Suppressor macrophage treated with lipopolysaccharide for 1 hour (primary cell): Measurements from ENCODE around the gene TUFM.
"Not testable (repeated sequence)": the region's sequence is repeated elsewhere in the genome, so short reads cannot be mapped to it uniquely, and the experiment has no call there.

Experiments used
- DNase-seq, 3 donors: peaks; one replicate each; pipeline ENCODE4 v3.0.0-alpha.2; 2020 to 2022

TUFM gene

GRCh38 chr16:28875134-28876018 is 29.2 kb upstream of the TUFM start:
- DNase-seq, result no peak

- DNase-seq, result no peak
Observed at GRCh38 chr16:28874406-28874805, 28.3 kb upstream of the TUFM start.

DNA sequence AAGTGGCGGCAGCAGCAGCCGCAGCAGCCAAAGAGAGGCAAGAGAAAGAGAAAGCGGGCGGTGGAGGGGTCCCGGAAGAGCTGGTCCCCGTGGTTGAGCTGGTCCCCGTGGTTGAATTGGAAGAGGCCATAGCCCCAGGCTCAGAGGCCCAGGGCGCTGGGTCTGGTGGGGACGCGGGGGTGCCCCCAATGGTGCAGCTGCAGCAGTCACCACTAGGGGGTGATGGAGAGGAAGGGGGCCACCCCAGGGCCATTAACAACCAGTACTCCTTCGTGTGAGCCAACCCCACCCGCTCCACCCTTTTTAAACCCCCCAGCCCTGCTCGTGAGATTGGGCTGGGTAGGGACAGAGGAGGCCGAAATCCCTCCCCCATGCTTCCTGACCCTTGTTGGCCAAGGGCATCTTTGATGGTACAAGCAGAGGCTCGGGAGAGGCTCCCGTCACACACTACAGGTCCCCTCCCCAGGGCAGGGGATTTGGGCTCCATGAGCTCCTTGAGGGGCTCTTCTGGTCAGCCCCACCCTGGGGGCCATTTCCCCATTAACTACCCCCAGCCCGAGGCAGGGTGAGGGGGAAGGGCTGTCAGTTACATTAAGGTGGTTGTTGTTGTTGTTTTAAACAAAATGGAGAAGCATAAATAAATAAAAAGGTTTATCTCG is 27.5 kb upstream of the TUFM start:
- peak; percentile 49 to 75 (median 55) for DNase-seq

DNA sequence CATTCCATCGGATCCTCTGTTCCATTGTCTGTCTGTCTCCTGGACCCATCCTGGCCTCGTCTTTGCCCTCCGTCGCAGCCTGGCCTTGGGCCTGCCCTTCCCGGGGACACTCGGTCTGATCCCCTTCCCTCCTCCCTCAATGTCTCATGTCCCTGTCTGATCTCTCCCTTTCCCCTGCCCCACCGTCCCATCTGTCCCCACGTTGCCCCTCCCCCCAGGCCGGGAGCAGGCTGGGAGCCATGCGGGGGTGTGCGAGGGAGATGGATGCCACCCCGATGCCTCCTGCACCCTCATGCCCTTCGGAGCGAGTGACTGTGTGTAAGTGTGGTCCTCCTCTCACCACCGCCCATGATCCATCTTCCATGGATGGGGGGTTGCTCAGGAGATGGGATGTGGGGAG is 26.8 kb upstream of the TUFM start:
- no peak for DNase-seq

DNA sequence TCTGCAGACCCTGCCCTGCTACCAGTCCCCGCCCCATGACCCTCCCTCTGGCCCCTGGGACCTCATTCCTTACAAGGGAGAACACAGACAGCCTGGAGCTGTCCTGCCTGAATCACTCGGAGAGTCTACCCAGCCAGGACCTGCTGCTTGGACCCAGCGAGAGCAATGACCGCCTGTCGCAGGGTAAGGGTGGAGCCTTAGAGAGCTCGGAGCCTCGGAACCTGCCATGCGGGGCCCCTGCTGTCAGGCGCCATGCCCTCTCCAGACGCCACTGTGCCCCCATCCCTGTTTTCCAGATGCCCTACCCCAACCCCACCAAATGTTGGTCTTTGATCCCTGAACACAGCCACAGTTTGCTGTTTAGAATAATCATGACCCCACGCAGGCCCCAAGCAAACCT is 23.1 kb upstream of the TUFM start:
- no peak for DNase-seq

DNA sequence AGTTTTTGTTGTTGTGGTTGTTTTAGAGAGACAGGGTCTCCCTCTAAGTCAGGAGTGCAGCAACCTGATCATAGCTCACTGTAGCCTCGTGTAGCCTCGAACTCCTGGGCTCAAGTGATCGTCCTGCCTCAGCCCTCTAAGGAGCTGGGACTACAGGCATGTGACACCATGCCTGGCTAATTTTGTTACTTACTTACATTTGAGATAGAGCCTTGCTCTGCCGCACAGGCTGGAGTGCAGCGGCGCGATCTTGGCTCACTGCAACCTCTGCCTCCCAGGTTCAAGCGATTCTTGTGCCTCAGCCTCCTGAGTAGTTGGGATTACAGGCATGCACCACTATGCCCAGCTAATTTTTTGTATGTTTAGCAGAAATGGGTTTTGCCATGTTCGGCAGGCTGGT is 21.5 kb upstream of the TUFM start:
- not testable (repeated sequence) for DNase-seq

- no peak for DNase-seq
Observed at GRCh38 chr16:28867241-28867640, 21.1 kb upstream of the TUFM start.

DNA sequence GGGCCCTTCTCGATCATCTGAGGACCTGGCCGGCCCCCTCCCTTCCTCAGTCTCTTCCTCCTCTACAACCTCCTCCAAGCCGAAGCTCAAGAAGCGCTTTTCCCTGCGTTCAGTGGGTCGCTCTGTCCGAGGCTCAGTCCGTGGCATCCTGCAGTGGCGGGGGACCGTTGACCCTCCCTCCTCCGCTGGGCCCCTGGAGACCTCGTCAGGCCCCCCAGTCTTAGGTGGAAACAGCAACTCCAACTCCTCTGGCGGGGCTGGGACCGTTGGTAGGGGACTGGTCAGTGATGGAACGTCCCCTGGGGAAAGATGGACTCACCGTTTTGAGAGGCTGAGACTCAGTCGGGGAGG is 20.3 kb upstream of the TUFM start:
- no peak for DNase-seq

- no peak for DNase-seq
Observed at GRCh38 chr16:28865722-28866453, 19.7 kb upstream of the TUFM start.

DNA sequence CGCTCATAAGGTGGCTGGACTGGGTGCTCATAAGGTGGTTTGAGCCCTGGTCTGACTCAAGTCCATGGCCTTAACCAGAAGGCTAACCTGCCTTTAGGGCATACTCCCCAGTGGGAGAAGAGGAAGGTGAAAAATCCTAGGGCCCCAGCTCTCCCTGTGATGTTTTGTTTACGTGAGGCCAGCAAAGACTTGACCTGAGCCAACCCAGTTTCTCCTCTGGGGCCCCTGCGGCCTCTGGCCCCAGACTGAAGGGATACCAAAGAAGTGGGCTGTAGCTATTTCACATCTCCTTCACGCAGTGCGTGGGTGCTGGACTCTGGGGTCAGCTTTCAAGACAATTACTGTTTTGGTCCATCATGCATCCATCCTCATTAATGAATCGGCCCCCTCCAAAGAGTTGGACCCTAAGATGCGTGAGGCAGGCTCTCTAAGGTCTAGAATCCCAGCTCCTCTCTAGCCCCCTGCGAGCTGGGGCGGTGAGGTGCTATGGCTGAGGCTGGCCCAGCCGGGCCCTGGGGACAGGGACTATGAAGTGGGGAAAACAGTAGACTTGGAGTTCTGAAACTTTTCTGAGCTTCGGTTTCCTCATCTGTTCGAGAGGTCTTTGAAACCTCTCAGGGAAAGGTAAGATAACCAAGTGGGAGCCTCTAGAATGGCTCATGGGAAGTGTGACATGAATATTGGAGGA is 19.0 kb upstream of the TUFM start:
- DNase-seq, result no peak

GRCh38 chr16:28863929-28864793 is 18.0 kb upstream of the TUFM start:
- DNase-seq, result peak in 2 of 3 donors; percentile 7 to 16

GRCh38 chr16:28859326-28859725 is 13.2 kb upstream of the TUFM start:
- DNase-seq, result no peak

GRCh38 chr16:28858421-28858820 is 12.3 kb upstream of the TUFM start:
- DNase-seq, result no peak

- DNase-seq, result peak in 1 of 3 donors; percentile 10
Observed at GRCh38 chr16:28846933-28847273, 755 bp upstream of the TUFM start.

DNA sequence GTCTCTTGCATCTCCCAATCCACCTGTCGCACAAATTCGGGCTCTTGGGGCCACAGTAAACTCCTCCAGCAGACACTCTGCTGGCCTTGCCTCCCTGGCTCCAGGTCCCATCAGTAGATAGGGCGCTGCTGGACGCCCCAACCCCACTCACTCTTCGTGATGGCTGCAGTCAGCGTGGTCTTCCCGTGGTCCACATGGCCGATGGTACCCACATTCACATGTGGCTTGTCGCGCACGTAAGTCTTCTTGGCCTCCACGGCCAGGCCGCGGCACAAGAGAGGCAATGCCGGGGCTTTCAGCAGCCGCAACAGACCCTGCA is 428 bp downstream of the TUFM start:
- DNase-seq, result peak in 1 of 3 donors; percentile 19

DNA sequence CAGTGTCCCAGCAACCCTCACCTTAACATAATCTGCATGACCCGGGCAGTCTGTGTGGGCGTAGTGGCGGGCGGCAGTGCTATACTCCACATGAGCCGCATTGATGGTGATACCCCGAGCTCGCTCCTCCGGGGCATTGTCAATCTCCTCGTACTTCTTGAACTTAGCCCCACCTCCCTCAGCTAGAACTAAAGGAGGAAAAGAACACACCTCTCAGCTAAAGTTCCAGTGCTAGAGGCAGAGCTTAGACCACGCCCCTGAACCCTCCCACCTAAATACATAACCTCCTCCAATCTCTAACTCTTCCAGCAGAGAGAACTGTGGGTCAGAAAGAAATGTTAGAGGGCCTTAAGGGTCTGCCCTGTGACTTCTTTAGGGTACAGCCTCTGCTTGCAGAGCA is 855 bp downstream of the TUFM start:
- DNase-seq, result peak; percentile 27 to 46 (median 28)

DNA sequence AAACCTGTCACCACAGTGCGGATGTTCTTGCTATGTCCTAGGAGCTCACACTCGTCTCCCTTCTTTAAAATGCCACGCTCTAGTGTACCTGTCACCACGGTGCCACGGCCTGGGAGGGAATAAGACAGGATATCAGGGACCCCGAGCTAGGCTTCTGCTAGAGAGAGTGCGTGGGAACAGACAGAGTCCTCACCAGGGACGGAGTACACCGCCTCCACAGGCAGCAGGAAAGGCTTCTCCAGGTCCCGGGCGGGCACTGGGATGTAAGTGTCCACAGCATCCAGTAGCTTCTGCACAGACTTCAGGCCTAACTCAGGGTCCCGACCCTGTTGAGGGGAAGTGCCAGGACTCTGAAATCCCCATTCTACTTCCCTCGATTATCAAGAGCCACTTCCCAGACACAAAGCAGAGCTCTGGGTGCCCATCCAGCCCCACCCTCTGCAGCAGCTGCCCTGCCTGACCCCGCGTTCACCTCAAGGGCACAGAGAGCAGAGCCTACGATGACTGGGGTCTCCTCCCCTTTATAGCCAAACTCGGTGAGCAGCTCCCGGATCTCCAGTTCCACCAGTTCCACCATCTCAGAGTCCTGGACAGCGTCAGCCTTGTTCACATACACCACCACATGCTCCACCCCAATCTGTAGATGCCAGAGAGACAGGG is 1.8 kb downstream of the TUFM start:
- DNase-seq, result no peak

- DNase-seq, result no peak
Observed at GRCh38 chr16:28843766-28844165, 2.4 kb downstream of the TUFM start.

DNA sequence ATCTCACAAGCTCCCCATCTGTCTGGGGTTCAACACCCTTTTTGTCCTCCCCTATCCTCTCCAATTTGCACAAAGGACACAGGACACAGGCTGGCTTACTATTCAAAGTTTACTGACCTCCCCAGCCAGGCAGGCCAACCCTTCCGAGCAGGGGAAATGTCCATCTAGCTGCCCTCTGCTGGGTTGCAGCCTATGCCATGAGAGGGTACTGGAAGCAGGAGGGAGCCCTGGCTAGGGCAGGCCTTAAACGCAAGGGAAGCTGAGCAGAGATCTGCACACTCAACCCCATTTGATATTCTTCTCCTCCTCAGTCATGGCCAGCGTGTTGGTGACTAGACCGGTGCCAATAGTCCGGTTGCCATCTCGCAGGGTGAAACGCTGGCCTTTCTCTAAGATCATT is 3.5 kb downstream of the TUFM start:
- no peak for DNase-seq

- DNase-seq, result peak in 2 of 3 donors; percentile 13 to 20
Observed at GRCh38 chr16:28839899-28840298, 6.2 kb downstream of the TUFM start.

DNA sequence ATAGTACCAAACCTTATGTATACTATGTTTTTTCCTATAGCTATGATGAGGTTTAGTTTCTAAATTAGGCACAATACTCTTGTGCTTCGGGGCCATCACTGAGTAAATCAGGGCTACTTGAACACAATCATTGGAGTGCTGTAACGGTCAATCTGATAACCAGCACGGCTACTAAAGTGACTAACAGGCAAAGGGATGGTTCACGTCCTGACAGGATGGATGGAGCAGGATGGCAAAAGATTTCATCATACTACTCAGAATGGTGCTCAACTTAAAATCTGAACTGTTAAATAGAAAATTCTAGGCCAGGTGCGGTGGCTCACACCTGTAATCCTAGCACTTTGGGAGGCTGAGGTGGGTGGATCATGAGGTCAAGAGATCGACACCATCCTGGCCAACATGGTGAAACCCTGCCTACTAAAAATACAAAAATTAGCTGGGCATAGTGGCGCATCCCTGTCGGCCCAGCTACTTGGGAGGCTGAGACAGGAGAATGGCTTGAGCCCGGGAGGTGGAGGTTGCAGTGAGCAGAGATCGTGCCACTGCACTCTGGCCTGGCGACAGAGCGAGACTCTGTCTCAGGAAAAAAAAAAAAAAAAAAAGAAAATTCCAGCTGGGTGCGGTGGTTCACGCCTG is 7.0 kb downstream of the TUFM start:
- no peak for DNase-seq
